Pancreas (tissue), 10 donors: ENCODE measurements around the gene PRKCA. TPM values are rescaled to one million over a fixed set of nuclear protein-coding genes. Genes with fewer than 3 reads are reported as not detected.
"Not testable (repeated sequence)": the region's sequence is repeated elsewhere in the genome, so short reads cannot be mapped to it uniquely, and the experiment has no call there.

Experiments used
- ATAC-seq, 4 donors: fragments of 200-7000 bp; cut with Tn5 transposase; one replicate each; pipeline versions ENCODE4 v1.8.0 to v1.9.1; 2020; ENCODE audit warnings: mild to moderate bottlenecking in 4 of 4, moderate library complexity in 4 of 4
- DNase-seq, 6 donors: peaks; one replicate each; pipeline ENCODE4 v3.0.0-alpha.2; 2020
- FAIRE-seq: peaks from 2 replicates; lab custom pipeline; 2012; peaks lifted over from hg19 to GRCh38; lab: Jason Lieb, UNC
- H3K27ac ChIP-seq, 4 donors: fragments of 200-600 bp; sonication (generic); 1 replicate in 3 of 4; 2 replicates in 1 of 4; pipeline versions ENCODE4 v1.5.0 to v1.8.0; 2020
- H3K27me3 ChIP-seq, 4 donors: fragments of 200-600 bp; one replicate each; pipeline ENCODE4 v1.8.0; 2021
- H3K36me3 ChIP-seq, 3 donors: fragments of 200-600 bp; sonication (generic) in 1 of 3; one replicate each; pipeline versions ENCODE4 v1.5.0 to v1.8.0; 2020 to 2021
- H3K4me1 ChIP-seq, 3 donors: fragments of 200-600 bp; one replicate each; pipeline ENCODE4 v1.8.0; 2021
- H3K4me3 ChIP-seq, 4 donors: fragments of 200-600 bp; sonication (generic) in 2 of 4; one replicate each; pipeline versions ENCODE4 v1.5.0 to v1.8.0; 2020 to 2021
- H3K9me3 ChIP-seq, 4 donors: fragments of 200-600 bp; one replicate each; pipeline ENCODE4 v1.8.0; 2021
- CTCF ChIP-seq, 4 donors: fragments of 200-600 bp; sonication (generic) in 3 of 4; IDR thresholded peaks; one replicate each; pipeline versions ENCODE4 v1.5.0 to v1.8.0; 2021; ENCODE audit warnings: antibody characterized with exemption in 4 of 4
- WGBS, 2 donors: extraction: QIAGEN DNeasy Blood & Tissue Kit; methylation state at CpG; one replicate each; pipeline ENCODE4 v1.1.7; 2013; 5-methylcytosine and 5-hydroxymethylcytosine counted together
- intact Hi-C, 3 donors: fragments of 100-400 bp; cut with DNase I; formaldehyde crosslinking; loops; one replicate each; pipeline versions ENCODE4 v1.11.1 to v1.14.2; 2022
- polyA plus RNA-seq, 2 donors: library from polyadenylated mRNA; stranded (reverse); fragments of 200-250 nt; gene quantifications; one replicate each; pipeline ENCODE4 v1.2.3, GENCODE V29; 2013
- total RNA-seq, 6 donors: library from RNA; stranded (reverse); fragmentation: NEBNext Ultra II Directional in 4 of 6; extraction: Animal tissue kit (Norgen Biotek cat#: 25700) in 4 of 6; gene quantifications; one replicate each; pipeline versions ENCODE4 v1.2.1 to v1.2.4, GENCODE V29; 2021 to 2023
- donor health status: healthy with polysubstance abuse.
- donor health status: DM: no; HTN: no; CAD: no; lungs with moderate emphysema.
- donor health status: DM: no; HTN: no; CAD: no.
- donor health status: control.
- donor health status: control.
- donor health status: Bipolar disorder and iron deficiency.
- donor health status: DM: yes; HTN: yes; CAD: no.
- donor health status: DM: no; HTN: no; CAD: no.
- donor health status: DM: no; HTN: no; CAD: no.
- donor health status: DM: yes; HTN: yes; CAD: no.

The PRKCA gene
- total and polyA plus RNA-seq, 8 donors: 3.5 to 22.3 (median 10.2) TPM

GRCh38 chr17:66474258-66474657, 171.8 kb downstream of the PRKCA start:
- Histone ChIP-seq H3K9me3 (no peaks in the 10 kb centered on the region), H3K27ac (no peak overlapping the region), H3K4me3 (no peak overlapping the region), H3K27me3 (no peaks in the 10 kb centered on the region), H3K4me1 (no peaks in the 10 kb centered on the region), H3K36me3 (no peaks in the 10 kb centered on the region)
- no peak for TF ChIP-seq CTCF (IDR thresholded peaks at IDR 0.05)
- 70 to 85% methylated on average over 1 of the region's 1 CpG for WGBS, 2 donors
- DNase-seq (no peak), FAIRE-seq (no peak), ATAC-seq (no peak)
- intact Hi-C loops: no loop called here

- ATAC-seq (no peak), DNase-seq (no peak), FAIRE-seq (no peak)
- no peaks in the 10 kb centered on the region for H3K36me3 ChIP-seq
- intact Hi-C loops: no loop called here
- H3K27me3 ChIP-seq: no peaks in the 10 kb centered on the region
- H3K9me3 ChIP-seq: no peaks in the 10 kb centered on the region
- WGBS, 2 donors: 80 to 84% methylated on average over 8 of the region's 8 CpGs
- no peak overlapping the region for H3K27ac ChIP-seq
- no peaks in the 10 kb centered on the region for H3K4me1 ChIP-seq
- no peak for TF ChIP-seq CTCF (IDR thresholded peaks at IDR 0.05)
- no peak overlapping the region for H3K4me3 ChIP-seq
Measured at GRCh38 chr17:66474806-66475497, 172.5 kb downstream of the PRKCA start.

GRCh38 chr17:66476014-66476413, 173.6 kb downstream of the PRKCA start:
- Histone ChIP-seq H3K4me3 (no peak overlapping the region), H3K27me3 (no peaks in the 10 kb centered on the region), H3K9me3 (no peaks in the 10 kb centered on the region), H3K4me1 (no peaks in the 10 kb centered on the region), H3K36me3 (no peaks in the 10 kb centered on the region), H3K27ac (no peak overlapping the region)
- WGBS, 2 donors: 92 to 94% methylated on average over 6 of the region's 6 CpGs
- no peak for TF ChIP-seq CTCF (IDR thresholded peaks at IDR 0.05)
- no peak for DNase-seq
- intact Hi-C loops: no loop called here
- no peak for FAIRE-seq
- no peak for ATAC-seq

GRCh38 chr17:66477615-66478283, 175.3 kb downstream of the PRKCA start:
- H3K4me3 ChIP-seq: no peak overlapping the region
- no peaks in the 10 kb centered on the region for H3K4me1 ChIP-seq
- no peak overlapping the region for H3K27ac ChIP-seq
- WGBS, 2 donors: 83 to 89% methylated on average over 11 of the region's 11 CpGs
- intact Hi-C loops: no loop called here
- no peaks in the 10 kb centered on the region for H3K27me3 ChIP-seq
- no peaks in the 10 kb centered on the region for H3K9me3 ChIP-seq
- DNase-seq (no peak), FAIRE-seq (no peak), ATAC-seq (no peak)
- H3K36me3 ChIP-seq: no peaks in the 10 kb centered on the region
- no peak for TF ChIP-seq CTCF (IDR thresholded peaks at IDR 0.05)

GRCh38 chr17:66479230-66479889, 176.9 kb downstream of the PRKCA start:
- WGBS, 2 donors: 84 to 93% methylated on average over 2 of the region's 2 CpGs
- DNase-seq, H3K36me3 ChIP-seq, ATAC-seq, H3K9me3 ChIP-seq, H3K27me3 ChIP-seq, intact Hi-C loops, H3K27ac ChIP-seq, H3K4me3 ChIP-seq, H3K4me1 ChIP-seq, FAIRE-seq: not testable (repeated sequence)
